ENCODE results near the gene GNG4.
"Not testable (repeated sequence)": the region's sequence is repeated elsewhere in the genome, so short reads cannot be mapped to it uniquely, and the experiment has no call there.

The GNG4 gene

DNA sequence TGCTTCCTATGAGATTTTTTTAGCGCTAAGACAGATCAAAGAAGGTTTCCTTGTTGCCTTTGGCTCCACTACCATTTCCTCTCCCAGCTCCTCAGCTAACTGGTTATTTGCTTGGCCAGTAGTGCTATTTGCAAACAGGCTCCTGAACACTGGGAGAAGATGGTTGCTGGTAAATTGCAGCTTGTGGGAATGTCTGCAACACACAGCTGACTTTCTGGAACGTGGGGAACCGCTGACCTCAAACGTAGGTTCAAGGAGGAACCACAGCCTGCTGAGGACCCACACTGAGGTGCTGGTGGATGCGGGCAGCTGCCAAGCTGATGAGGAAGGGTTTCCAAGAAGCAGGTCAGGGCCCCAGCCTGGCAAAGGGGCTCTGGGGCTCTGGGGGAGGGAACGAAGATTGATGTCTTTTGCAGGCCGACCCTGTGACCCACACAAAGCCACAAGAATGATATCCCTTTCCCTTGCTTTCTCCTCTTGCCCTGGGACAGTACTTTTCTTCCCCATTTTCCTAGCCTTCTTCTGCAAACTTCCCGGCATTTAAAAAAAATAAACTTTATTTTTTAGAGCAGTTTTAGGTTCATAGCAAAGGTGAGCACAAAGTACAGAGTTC lies 24.8 kb downstream of the GNG4 start:
- no peak for TF ChIP-seq OSR1 (CRISPR knock-in tag; IDR thresholded peaks at IDR 0.05)
- TF ChIP-seq TOX (CRISPR knock-in tag; IDR thresholded peaks at IDR 0.05; ENCODE audit: borderline replicate concordance), result no peak
- TF ChIP-seq ESRRG (CRISPR knock-in tag; IDR thresholded peaks at IDR 0.05), result no peak
- TF ChIP-seq ZC3H10 (CRISPR knock-in tag; IDR thresholded peaks at IDR 0.05), result no peak
- no peak for TF ChIP-seq ISL1 (CRISPR knock-in tag; IDR thresholded peaks at IDR 0.05)
- TF ChIP-seq PATZ1 (CRISPR knock-in tag; IDR thresholded peaks at IDR 0.05; ENCODE audit: borderline replicate concordance), result no peak
- TF ChIP-seq, protein P1, sequence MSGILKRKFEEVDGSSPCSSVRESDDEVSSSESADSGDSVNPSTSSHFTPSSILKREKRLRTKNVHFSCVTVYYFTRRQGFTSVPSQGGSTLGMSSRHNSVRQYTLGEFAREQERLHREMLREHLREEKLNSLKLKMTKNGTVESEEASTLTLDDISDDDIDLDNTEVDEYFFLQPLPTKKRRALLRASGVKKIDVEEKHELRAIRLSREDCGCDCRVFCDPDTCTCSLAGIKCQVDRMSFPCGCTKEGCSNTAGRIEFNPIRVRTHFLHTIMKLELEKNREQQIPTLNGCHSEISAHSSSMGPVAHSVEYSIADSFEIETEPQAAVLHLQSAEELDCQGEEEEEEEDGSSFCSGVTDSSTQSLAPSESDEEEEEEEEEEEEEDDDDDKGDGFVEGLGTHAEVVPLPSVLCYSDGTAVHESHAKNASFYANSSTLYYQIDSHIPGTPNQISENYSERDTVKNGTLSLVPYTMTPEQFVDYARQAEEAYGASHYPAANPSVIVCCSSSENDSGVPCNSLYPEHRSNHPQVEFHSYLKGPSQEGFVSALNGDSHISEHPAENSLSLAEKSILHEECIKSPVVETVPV (CRISPR knock-in tag; IDR thresholded peaks at IDR 0.05), result no peak
- TF ChIP-seq SNAI2 (CRISPR knock-in tag; IDR thresholded peaks at IDR 0.05), result no peak
- no peak for TF ChIP-seq CSDC2 (CRISPR knock-in tag; IDR thresholded peaks at IDR 0.05)
- no peak for TF ChIP-seq CREB5 (CRISPR knock-in tag; IDR thresholded peaks at IDR 0.05; ENCODE audit: low read depth)
- TF ChIP-seq TCF4 (CRISPR knock-in tag; IDR thresholded peaks at IDR 0.05; ENCODE audit: borderline replicate concordance), result no peak
- no peak for TF ChIP-seq ARNTL (CRISPR knock-in tag; IDR thresholded peaks at IDR 0.05; ENCODE audit: borderline replicate concordance, low read depth)
- TF ChIP-seq POU6F1 (CRISPR knock-in tag; IDR thresholded peaks at IDR 0.05; ENCODE audit: borderline replicate concordance, low read depth), result no peak
- no peak for TF ChIP-seq ZNF565 (CRISPR knock-in tag; conservative IDR thresholded peaks at IDR 0.05; ENCODE audit: low read depth)
- TF ChIP-seq ZFP30 (CRISPR knock-in tag; IDR thresholded peaks at IDR 0.05), result no peak
- TF ChIP-seq ZNF8 (CRISPR knock-in tag; IDR thresholded peaks at IDR 0.05), result no peak
- ATAC-seq, result peak; percentile 51

GRCh38 chr1:235622936-235623779 lies 26.4 kb downstream of the GNG4 start:
- no peak; the same call in 2 of the 3 replicates for ATAC-seq
- TF ChIP-seq ISL1 (CRISPR knock-in tag; IDR thresholded peaks at IDR 0.05), result no peak
- no peak for TF ChIP-seq ZC3H10 (CRISPR knock-in tag; IDR thresholded peaks at IDR 0.05)
- no peak for TF ChIP-seq TOX (CRISPR knock-in tag; IDR thresholded peaks at IDR 0.05; ENCODE audit: borderline replicate concordance)
- no peak for TF ChIP-seq TCF4 (CRISPR knock-in tag; IDR thresholded peaks at IDR 0.05; ENCODE audit: borderline replicate concordance)
- TF ChIP-seq ZNF70 (CRISPR knock-in tag; IDR thresholded peaks at IDR 0.05), result no peak
- no peak for TF ChIP-seq TSHZ2 (CRISPR knock-in tag; IDR thresholded peaks at IDR 0.05)
- TF ChIP-seq POU6F1 (CRISPR knock-in tag; IDR thresholded peaks at IDR 0.05; ENCODE audit: borderline replicate concordance, low read depth), result no peak
- TF ChIP-seq, protein P1 (CRISPR knock-in tag; IDR thresholded peaks at IDR 0.05), result no peak
- no peak for TF ChIP-seq PPARA (CRISPR knock-in tag; IDR thresholded peaks at IDR 0.05; ENCODE audit: borderline replicate concordance)

DNA sequence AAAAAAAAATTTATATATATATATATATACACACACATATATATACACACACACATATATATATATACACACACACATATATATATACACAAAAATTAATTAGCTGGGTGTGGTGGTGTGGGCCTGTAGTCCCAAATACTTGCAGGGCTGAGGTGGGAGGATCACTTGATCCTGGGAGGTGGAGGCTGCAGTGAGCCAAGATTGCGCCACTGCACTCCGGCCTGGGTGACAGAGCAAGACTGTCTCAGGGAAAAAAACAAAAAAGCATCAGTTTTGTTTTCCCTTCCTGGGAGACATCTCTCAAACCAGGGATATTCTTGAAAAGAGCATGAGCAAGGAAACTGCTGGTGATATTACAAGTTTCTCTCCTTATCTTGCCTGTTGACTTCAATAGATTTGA lies 30.4 kb downstream of the GNG4 start:
- not testable (repeated sequence) for ATAC-seq
